ENCODE measurements around the gene TRMT13. TPM values are rescaled to one million over a fixed set of nuclear protein-coding genes. Genes with fewer than 3 reads are reported as not detected.

Gene TRMT13
- total and polyA plus RNA-seq, 9 donors = 15.3 to 29.2 (median 18.6) TPM

DNA sequence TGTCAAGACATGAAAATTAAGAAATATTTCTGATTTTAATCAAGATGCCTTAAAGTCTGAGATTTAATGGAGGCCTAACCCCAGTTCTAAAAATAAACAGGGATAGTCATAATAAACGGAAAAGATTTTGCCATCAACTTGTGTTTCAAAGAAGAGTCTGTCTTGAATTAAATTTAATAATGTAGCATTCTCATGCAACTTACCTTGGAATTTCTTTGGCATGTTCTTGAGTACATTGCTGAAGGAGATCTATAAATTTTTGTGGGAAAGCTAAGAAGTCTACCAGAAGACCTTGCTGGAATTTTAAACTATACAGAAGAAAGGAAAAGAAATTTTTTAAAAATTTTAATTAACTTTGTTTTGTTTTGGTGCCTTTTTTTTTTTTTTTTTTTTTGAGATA is 10.8 kb upstream of the TRMT13 start:
- no CpG with 5 or more reads among the region's 1 CpG for WGBS (ENCODE audit: insufficient coverage)

DNA sequence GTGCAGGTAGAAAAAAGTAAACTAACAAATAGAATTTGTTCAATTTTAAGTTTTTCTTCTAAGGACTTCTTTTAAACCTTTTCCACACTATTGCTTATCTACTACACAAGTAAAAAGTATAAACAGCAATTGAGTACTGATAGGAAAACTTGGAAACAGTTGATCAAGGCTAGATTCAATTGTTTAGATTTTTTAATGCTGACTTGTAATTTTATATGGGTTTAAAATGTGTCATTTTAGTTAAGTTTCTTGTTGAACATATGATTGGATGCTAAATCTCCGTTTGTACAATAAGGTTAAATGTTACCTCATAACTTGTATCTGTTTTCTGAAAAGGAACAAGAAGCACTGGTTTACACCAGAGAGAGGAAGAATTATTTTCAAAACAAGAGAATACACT is 5.7 kb upstream of the TRMT13 start:
- Histone ChIP-seq H3K36me3 (ENCODE audit: control insufficient read depth, insufficient read depth, low read length) (no peaks in the 10 kb centered on the region), H3K4me3 (ENCODE audit: low read length) (no peak overlapping the region), H3K4me1 (ENCODE audit: control insufficient read depth, insufficient read depth, low read length) (peaks cover 2% of the 10 kb centered on the region), H3K27ac (ENCODE audit: low read length) (no peak overlapping the region), H3K27me3 (ENCODE audit: control insufficient read depth, insufficient read depth, low read length) (no peaks in the 10 kb centered on the region), H3K9me3 (replicated peaks; ENCODE audit: control insufficient read depth, low read depth, low read length) (no peaks in the 10 kb centered on the region)
- DNase-seq = no peak
- no CpG with 5 or more reads among the region's 1 CpG for WGBS (ENCODE audit: insufficient coverage)

More for the DNA sequence above, 10.8 kb upstream of the TRMT13 start:
- H3K9me3 ChIP-seq (replicated peaks; ENCODE audit: control insufficient read depth, low read depth, low read length) = no peaks in the 10 kb centered on the region
- no peaks in the 10 kb centered on the region for H3K27me3 ChIP-seq (ENCODE audit: control insufficient read depth, insufficient read depth, low read length)
- H3K36me3 ChIP-seq (ENCODE audit: control insufficient read depth, insufficient read depth, low read length) = peaks cover 4% of the 10 kb centered on the region
- no peaks in the 10 kb centered on the region for H3K4me1 ChIP-seq (ENCODE audit: control insufficient read depth, insufficient read depth, low read length)
- no peak overlapping the region for H3K27ac ChIP-seq (ENCODE audit: low read length)
- no peak overlapping the region for H3K4me3 ChIP-seq (ENCODE audit: low read length)
- DNase-seq = no peak

DNA sequence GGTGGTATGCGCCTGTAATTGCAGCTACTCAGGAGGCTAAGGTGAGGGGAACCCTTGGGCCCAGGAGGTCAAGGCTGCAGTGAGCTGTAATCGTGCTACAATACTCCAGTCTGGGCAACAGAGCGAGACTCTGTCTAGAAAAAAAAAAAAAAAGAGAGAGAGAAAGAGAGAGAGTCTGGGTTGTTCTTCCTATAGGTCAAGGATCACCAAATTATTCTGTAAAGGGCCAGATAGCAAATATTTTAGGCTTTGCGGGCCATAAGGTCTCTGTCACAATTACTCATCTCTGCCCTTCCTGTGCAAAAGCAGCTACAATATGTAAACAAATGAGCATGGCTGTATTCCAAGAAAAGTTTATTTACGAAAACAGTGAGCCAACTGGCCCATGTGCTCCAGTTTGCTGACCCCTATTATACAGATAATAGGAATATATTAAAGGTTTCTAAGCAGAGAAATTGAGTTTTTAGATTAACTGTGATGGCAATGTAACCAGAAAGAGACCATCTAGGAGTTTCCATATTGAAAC is 2.3 kb upstream of the TRMT13 start:
- Histone ChIP-seq H3K4me3 (ENCODE audit: low read length) (no peak overlapping the region), H3K27me3 (ENCODE audit: control insufficient read depth, insufficient read depth, low read length) (no peaks in the 10 kb centered on the region), H3K9me3 (replicated peaks; ENCODE audit: control insufficient read depth, low read depth, low read length) (no peaks in the 10 kb centered on the region), H3K4me1 (ENCODE audit: control insufficient read depth, insufficient read depth, low read length) (peaks cover 4% of the 10 kb centered on the region), H3K36me3 (ENCODE audit: control insufficient read depth, insufficient read depth, low read length) (no peaks in the 10 kb centered on the region), H3K27ac (ENCODE audit: low read length) (no peak overlapping the region)
- WGBS (ENCODE audit: insufficient coverage) = 95% methylated on average over 3 of the region's 5 CpGs
- DNase-seq = no peak

DNA sequence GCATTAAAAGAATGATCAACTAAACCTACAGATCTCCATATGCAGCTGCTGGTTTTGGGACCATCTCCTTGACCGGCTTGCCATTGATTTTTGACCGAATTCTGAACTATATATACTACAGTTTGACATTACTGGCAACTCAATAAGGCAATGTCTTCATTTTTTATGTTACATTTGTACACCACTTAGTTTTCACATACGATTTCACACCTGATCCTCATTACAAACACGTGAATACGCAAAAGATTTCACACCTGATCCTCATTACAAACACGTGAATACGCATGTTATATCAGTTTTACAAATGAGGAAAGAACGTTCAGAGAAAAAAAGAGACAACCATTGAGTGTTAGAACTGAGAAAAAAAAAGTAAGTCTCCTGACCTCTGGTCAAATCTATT is 1.3 kb upstream of the TRMT13 start:
- no peak overlapping the region for H3K27ac ChIP-seq (ENCODE audit: low read length)
- no peaks in the 10 kb centered on the region for H3K27me3 ChIP-seq (ENCODE audit: control insufficient read depth, insufficient read depth, low read length)
- DNase-seq = no peak
- 86% methylated on average over 2 of the region's 8 CpGs for WGBS (ENCODE audit: insufficient coverage)
- peaks cover 4% of the 10 kb centered on the region for H3K4me1 ChIP-seq (ENCODE audit: control insufficient read depth, insufficient read depth, low read length)
- H3K36me3 ChIP-seq (ENCODE audit: control insufficient read depth, insufficient read depth, low read length) = no peaks in the 10 kb centered on the region
- no peaks in the 10 kb centered on the region for H3K9me3 ChIP-seq (replicated peaks; ENCODE audit: control insufficient read depth, low read depth, low read length)
- H3K4me3 ChIP-seq (ENCODE audit: low read length) = no peak overlapping the region

DNA sequence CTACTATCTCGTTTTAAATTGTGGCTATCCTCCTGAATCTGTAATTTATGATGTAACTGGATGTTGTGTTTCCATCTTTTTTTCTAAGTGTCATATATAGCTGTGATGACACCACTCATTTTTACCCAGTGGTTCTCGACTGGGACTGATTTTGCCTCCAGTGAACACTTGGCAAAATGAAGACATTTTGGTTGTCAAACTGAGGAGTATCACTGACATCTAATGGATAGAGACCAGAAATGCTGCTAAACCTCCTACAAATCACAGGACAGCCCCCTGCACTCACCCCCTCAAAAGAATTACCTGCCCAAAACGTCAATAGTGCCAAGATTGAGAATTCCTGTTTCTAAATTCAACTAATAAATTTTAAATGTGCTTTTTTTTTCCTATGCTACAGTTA is 1.9 kb downstream of the TRMT13 start:
- Histone ChIP-seq H3K27ac (ENCODE audit: low read length) (no peak overlapping the region), H3K27me3 (ENCODE audit: control insufficient read depth, insufficient read depth, low read length) (no peaks in the 10 kb centered on the region), H3K9me3 (replicated peaks; ENCODE audit: control insufficient read depth, low read depth, low read length) (no peaks in the 10 kb centered on the region), H3K4me3 (ENCODE audit: low read length) (no peak overlapping the region), H3K36me3 (ENCODE audit: control insufficient read depth, insufficient read depth, low read length) (peaks cover 14% of the 10 kb centered on the region), H3K4me1 (ENCODE audit: control insufficient read depth, insufficient read depth, low read length) (peaks cover 4% of the 10 kb centered on the region)
- DNase-seq = no peak
- no CpG with 5 or more reads among the region's 3 CpGs for WGBS (ENCODE audit: insufficient coverage)

DNA sequence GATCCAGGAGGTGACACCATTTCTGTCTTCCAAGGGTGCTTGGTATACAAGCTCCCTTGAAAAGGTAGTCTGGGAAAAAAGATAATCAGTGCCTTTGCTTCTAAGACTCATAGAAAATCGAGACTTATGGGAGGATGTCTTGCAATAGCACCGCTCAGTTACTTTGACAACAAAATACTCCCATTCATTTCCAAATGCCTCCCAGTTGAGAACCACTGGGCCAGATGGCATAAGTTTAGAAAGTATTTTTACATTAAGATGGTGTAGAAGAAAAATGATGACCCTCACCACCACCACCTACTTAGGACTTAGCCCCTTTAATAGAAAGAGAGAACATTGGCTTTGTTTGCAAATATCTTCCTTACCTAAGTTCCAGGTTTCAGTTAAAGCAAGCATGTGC is 4.6 kb downstream of the TRMT13 start:
- WGBS (ENCODE audit: insufficient coverage) = no CpG with 5 or more reads among the region's 2 CpGs
- Histone ChIP-seq H3K4me1 (ENCODE audit: control insufficient read depth, insufficient read depth, low read length) (peaks cover 2% of the 10 kb centered on the region), H3K36me3 (ENCODE audit: control insufficient read depth, insufficient read depth, low read length) (peaks cover 29% of the 10 kb centered on the region), H3K4me3 (ENCODE audit: low read length) (no peak overlapping the region), H3K27me3 (ENCODE audit: control insufficient read depth, insufficient read depth, low read length) (no peaks in the 10 kb centered on the region), H3K27ac (ENCODE audit: low read length) (no peak overlapping the region), H3K9me3 (replicated peaks; ENCODE audit: control insufficient read depth, low read depth, low read length) (no peaks in the 10 kb centered on the region)
- DNase-seq = no peak

DNA sequence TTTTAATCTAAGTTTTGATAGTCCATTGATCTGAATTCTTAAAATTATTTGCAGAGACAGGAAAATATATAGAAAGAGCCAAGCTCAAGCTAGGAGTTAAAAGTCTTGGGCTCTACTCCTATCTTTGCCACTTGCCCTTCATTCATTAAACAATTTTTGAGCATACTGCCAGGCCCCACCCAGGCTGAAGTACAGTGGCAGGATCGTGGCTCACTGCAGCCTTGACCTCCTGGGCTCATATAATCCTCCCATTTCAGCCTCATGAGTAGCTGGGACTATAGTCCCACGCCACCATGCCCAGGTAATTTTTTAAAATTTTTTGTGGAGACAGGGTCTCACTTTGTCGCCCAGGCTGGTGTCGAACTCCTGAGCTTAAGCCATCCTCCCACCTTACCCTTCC is 8.2 kb downstream of the TRMT13 start:
- no CpG with 5 or more reads among the region's 4 CpGs for WGBS (ENCODE audit: insufficient coverage)
- Histone ChIP-seq H3K36me3 (ENCODE audit: control insufficient read depth, insufficient read depth, low read length) (peaks cover 37% of the 10 kb centered on the region), H3K4me1 (ENCODE audit: control insufficient read depth, insufficient read depth, low read length) (no peaks in the 10 kb centered on the region)

DNA sequence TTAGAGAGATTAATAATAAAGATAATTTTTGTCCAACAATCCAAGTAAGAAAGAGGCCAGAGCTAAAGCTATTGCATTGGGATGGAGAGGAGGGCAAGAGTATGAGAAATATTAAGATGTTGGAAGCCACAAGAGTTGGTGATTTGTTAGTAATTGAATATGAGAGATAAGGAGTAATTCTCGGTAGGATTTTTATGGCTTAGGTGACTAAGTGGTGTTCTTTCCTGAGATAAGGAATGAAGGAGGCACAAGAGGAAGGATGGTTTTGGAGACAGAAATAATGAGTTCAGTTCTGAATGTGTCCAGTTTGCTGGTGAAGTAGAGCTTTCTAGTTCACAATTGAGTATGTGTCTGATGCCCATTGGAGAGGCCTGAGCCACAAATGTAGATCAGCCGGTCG is 9.4 kb downstream of the TRMT13 start:
- H3K36me3 ChIP-seq (ENCODE audit: control insufficient read depth, insufficient read depth, low read length) = peaks cover 35% of the 10 kb centered on the region
- no peaks in the 10 kb centered on the region for H3K4me1 ChIP-seq (ENCODE audit: control insufficient read depth, insufficient read depth, low read length)

More for the DNA sequence above, 8.2 kb downstream of the TRMT13 start:
- DNase-seq = no peak
- H3K4me3 ChIP-seq (ENCODE audit: low read length) = no peak overlapping the region
- H3K27me3 ChIP-seq (ENCODE audit: control insufficient read depth, insufficient read depth, low read length) = no peaks in the 10 kb centered on the region
- no peaks in the 10 kb centered on the region for H3K9me3 ChIP-seq (replicated peaks; ENCODE audit: control insufficient read depth, low read depth, low read length)
- no peak overlapping the region for H3K27ac ChIP-seq (ENCODE audit: low read length)

DNA sequence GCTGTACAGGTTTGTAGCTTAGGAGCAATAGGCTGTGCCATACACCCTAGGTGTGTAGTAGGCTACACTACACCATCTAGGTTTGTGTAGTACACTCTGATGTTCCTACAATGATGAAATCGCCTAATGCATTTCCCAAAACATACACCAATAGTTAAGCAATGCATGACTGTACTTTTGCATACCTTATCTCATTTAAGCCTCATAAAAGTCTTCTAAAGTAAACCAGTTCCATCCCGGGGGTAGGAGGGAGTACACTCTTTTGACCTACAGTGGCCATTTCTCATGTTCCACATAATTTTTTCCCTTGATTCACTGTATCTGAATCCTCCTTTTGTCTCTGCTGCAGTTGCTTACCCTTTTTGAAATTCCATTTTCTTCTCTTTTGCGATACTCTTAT is 12.2 kb downstream of the TRMT13 start:
- 100% methylated on average over 2 of the region's 3 CpGs for WGBS (ENCODE audit: insufficient coverage)
- Histone ChIP-seq H3K4me3 (ENCODE audit: low read length) (no peak overlapping the region), H3K36me3 (ENCODE audit: control insufficient read depth, insufficient read depth, low read length) (peaks cover 29% of the 10 kb centered on the region), H3K27me3 (ENCODE audit: control insufficient read depth, insufficient read depth, low read length) (no peaks in the 10 kb centered on the region), H3K4me1 (ENCODE audit: control insufficient read depth, insufficient read depth, low read length) (no peaks in the 10 kb centered on the region), H3K9me3 (replicated peaks; ENCODE audit: control insufficient read depth, low read depth, low read length) (no peaks in the 10 kb centered on the region), H3K27ac (ENCODE audit: low read length) (no peak overlapping the region)
- DNase-seq = no peak

More for the DNA sequence above, 9.4 kb downstream of the TRMT13 start:
- Histone ChIP-seq H3K9me3 (replicated peaks; ENCODE audit: control insufficient read depth, low read depth, low read length) (no peaks in the 10 kb centered on the region), H3K27me3 (ENCODE audit: control insufficient read depth, insufficient read depth, low read length) (no peaks in the 10 kb centered on the region), H3K27ac (ENCODE audit: low read length) (no peak overlapping the region), H3K4me3 (ENCODE audit: low read length) (no peak overlapping the region)
- 91% methylated on average over 3 of the region's 3 CpGs for WGBS (ENCODE audit: insufficient coverage)
- no peak for DNase-seq

DNA sequence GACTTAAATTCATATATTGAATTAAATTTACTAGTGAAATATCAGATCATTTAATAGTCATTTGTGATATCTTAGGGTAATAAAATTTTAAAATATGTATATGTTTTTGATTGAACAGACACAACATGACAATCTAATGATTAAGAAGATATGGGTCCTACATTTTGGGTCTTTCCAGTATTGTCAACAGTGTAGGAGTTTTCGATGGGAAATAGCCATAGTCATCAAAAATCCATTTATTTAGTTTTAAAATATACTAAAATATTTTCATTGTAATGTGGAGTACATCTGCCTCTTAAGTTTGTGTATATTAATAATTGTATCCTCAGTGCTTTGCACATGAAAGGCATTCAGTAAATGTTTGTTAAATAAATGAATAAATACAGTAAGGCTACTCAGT is 14.0 kb downstream of the TRMT13 start:
- H3K36me3 ChIP-seq (ENCODE audit: control insufficient read depth, insufficient read depth, low read length) = peaks cover 23% of the 10 kb centered on the region
- H3K27me3 ChIP-seq (ENCODE audit: control insufficient read depth, insufficient read depth, low read length) = no peaks in the 10 kb centered on the region
- no CpG with 5 or more reads among the region's 1 CpG for WGBS (ENCODE audit: insufficient coverage)

DNA sequence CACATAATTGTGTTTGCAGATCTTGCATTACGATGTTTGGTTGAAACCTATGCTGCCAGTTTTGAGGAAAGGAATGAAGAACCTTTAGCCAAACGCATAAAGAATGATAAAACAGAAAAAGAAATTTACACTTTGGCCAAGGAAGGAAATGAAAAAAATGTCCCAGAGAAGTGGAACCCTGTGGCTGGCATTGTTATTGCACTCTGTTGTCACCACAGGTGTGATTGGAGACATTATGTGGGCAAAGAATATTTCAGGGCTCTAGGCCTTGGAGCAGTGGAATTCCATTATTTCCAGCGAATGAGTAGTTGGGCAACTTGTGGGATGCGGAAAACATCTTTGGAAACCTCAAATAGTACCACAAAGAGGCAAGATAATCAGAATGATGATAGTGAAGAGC is 14.9 kb downstream of the TRMT13 start:
- H3K27me3 ChIP-seq (ENCODE audit: control insufficient read depth, insufficient read depth, low read length) = no peaks in the 10 kb centered on the region
- peaks cover 20% of the 10 kb centered on the region for H3K36me3 ChIP-seq (ENCODE audit: control insufficient read depth, insufficient read depth, low read length)
- 96% methylated on average over 3 of the region's 4 CpGs for WGBS (ENCODE audit: insufficient coverage)
- no peak for DNase-seq
- H3K27ac ChIP-seq (ENCODE audit: low read length) = no peak overlapping the region
- H3K9me3 ChIP-seq (replicated peaks; ENCODE audit: control insufficient read depth, low read depth, low read length) = no peaks in the 10 kb centered on the region
- no peak overlapping the region for H3K4me3 ChIP-seq (ENCODE audit: low read length)
- no peaks in the 10 kb centered on the region for H3K4me1 ChIP-seq (ENCODE audit: control insufficient read depth, insufficient read depth, low read length)

More for the DNA sequence above, 14.0 kb downstream of the TRMT13 start:
- Histone ChIP-seq H3K4me3 (ENCODE audit: low read length) (no peak overlapping the region), H3K27ac (ENCODE audit: low read length) (no peak overlapping the region), H3K9me3 (replicated peaks; ENCODE audit: control insufficient read depth, low read depth, low read length) (no peaks in the 10 kb centered on the region), H3K4me1 (ENCODE audit: control insufficient read depth, insufficient read depth, low read length) (no peaks in the 10 kb centered on the region)
- no peak for DNase-seq

Measured in muscle of leg (tissue), 11 donors.